ENCODE results near the gene NPAS2. TPM values are rescaled to one million over a fixed set of nuclear protein-coding genes. Genes with fewer than 3 reads are reported as not detected.

NPAS2 gene
- total RNA-seq, 1 experiment from 2014 or later, result 20.4 TPM

DNA sequence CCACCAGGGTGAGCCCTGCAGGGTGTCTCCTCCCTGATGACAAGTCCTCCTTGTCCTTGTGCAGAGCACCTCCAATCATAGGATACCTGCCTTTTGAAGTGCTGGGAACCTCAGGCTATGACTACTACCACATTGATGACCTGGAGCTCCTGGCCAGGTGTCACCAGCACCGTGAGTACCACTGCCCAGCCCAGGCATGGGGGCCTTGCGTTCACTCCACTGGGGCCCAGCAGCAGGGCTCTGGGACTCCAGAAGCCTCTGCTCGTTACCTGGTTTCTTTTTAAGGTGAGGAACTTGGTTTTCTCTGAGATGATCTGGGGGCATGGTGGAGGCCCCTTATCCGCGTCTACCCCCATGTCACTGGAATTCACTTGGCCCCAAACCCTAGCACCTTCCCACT lies 145.7 kb downstream of the NPAS2 start:
- no peak for DNase-seq (ENCODE audit: low read depth, low spot score)
- CTCF ChIA-PET, result no interaction called here
- intact Hi-C loops (cut with micrococcal nuclease), result no loop called here

More for the DNA sequence above, 145.7 kb downstream of the NPAS2 start:
- Histone ChIP-seq H2AFZ (ENCODE audit: low read depth, low read length, poor library complexity, severe bottlenecking) (no peak overlapping the region), H3K4me1 (ENCODE audit: control insufficient read depth in 1 of 2, insufficient read depth in 2 of 2, low read length in 2 of 2) (no peaks in the 10 kb centered on the region), H3K9ac (ENCODE audit: low read length) (no peak overlapping the region), H3K27ac (ENCODE audit: low read depth, low read length) (no peak overlapping the region), H3K9me2 (ENCODE audit: insufficient read depth) (no peaks in the 10 kb centered on the region), H4K20me1 (ENCODE audit: insufficient read depth) (no peaks in the 10 kb centered on the region), H3K9me3 (ENCODE audit: control insufficient read depth in 1 of 2, insufficient read depth in 1 of 2, low read depth in 1 of 2, low read length in 2 of 2) (no peaks in the 10 kb centered on the region), H3K27me3 (ENCODE audit: insufficient read depth, low read length) (no peaks in the 10 kb centered on the region), H3K4me2 (ENCODE audit: low read length) (no peak overlapping the region), H3K4me3 (replicated peaks in 1 of 2; ENCODE audit: low read depth in 1 of 2, low read length in 2 of 2) (no peak overlapping the region), H3K79me2 (ENCODE audit: insufficient read depth, low read length) (no peaks in the 10 kb centered on the region), H3K36me3 (ENCODE audit: control insufficient read depth in 1 of 2, insufficient read depth in 2 of 2, low read length in 2 of 2) (0 out of 4 replicates have a peak, but pooled peaks cover 0 to 3% of the 10 kb centered on the region in 2 experiments)
- ATAC-seq, result 0 out of 2 replicates have a peak, but pooled peaks have one; percentile 32
- ChIA-PET POLR2A (no interaction called here), RAD21 (ENCODE audit: low non-redundant PET in 1 of 2, low total read pairs in 2 of 2, uncharacterized antibody in 2 of 2, unreplicated experiment in 2 of 2) (no interaction called here)
- TF ChIP-seq, protein P1, sequence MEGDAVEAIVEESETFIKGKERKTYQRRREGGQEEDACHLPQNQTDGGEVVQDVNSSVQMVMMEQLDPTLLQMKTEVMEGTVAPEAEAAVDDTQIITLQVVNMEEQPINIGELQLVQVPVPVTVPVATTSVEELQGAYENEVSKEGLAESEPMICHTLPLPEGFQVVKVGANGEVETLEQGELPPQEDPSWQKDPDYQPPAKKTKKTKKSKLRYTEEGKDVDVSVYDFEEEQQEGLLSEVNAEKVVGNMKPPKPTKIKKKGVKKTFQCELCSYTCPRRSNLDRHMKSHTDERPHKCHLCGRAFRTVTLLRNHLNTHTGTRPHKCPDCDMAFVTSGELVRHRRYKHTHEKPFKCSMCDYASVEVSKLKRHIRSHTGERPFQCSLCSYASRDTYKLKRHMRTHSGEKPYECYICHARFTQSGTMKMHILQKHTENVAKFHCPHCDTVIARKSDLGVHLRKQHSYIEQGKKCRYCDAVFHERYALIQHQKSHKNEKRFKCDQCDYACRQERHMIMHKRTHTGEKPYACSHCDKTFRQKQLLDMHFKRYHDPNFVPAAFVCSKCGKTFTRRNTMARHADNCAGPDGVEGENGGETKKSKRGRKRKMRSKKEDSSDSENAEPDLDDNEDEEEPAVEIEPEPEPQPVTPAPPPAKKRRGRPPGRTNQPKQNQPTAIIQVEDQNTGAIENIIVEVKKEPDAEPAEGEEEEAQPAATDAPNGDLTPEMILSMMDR (IDR thresholded peaks at IDR 0.05 in 2 of 3, conservative IDR thresholded peaks at IDR 0.05 in 1 of 3; ENCODE audit: borderline replicate concordance in 1 of 3, insufficient read depth in 1 of 3, low read depth in 2 of 3, low read length in 2 of 3), result no peak
- TF ChIP-seq SP1 (IDR thresholded peaks at IDR 0.05; ENCODE audit: low read depth), result no peak
- TF ChIP-seq, protein P2, sequence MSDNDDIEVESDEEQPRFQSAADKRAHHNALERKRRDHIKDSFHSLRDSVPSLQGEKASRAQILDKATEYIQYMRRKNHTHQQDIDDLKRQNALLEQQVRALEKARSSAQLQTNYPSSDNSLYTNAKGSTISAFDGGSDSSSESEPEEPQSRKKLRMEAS (IDR thresholded peaks at IDR 0.05), result no peak
- no peak for TF ChIP-seq FOSL1 (IDR thresholded peaks at IDR 0.05; ENCODE audit: low read depth)
- TF ChIP-seq YY1 (IDR thresholded peaks at IDR 0.05; ENCODE audit: extremely low read depth, insufficient replicate concordance, low read depth, low read length), result no peak
- no peak for TF ChIP-seq RAD21 (IDR thresholded peaks at IDR 0.05; ENCODE audit: low read depth)
- no peak for TF ChIP-seq SIN3A (IDR thresholded peaks at IDR 0.05; ENCODE audit: low read depth)
- TF ChIP-seq POLR2A (IDR thresholded peaks at IDR 0.05; ENCODE audit: borderline replicate concordance, extremely low read depth, insufficient read depth, insufficient read length), result no peak
- no peak for TF ChIP-seq SRF (IDR thresholded peaks at IDR 0.05; ENCODE audit: low read depth)
- no peak for TF ChIP-seq POLR2AphosphoS5 (IDR thresholded peaks at IDR 0.05; ENCODE audit: low read depth, low read length)
- TF ChIP-seq, protein P3, sequence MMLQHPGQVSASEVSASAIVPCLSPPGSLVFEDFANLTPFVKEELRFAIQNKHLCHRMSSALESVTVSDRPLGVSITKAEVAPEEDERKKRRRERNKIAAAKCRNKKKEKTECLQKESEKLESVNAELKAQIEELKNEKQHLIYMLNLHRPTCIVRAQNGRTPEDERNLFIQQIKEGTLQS (IDR thresholded peaks at IDR 0.05), result no peak
- no peak for TF ChIP-seq TCF7L2 (IDR thresholded peaks at IDR 0.05; ENCODE audit: borderline replicate concordance, extremely low read depth, insufficient read depth, insufficient read length)
- BruUV-seq (replicated peaks), result no TSS peak

Data from HCT116 (cell line).